Endothelial cell of umbilical vein (primary cell): ENCODE data around the gene PACRGL. TPM values are rescaled to one million over a fixed set of nuclear protein-coding genes. Genes with fewer than 3 reads are reported as not detected.

Source experiments
- BruUV-seq: library from RNA; stranded (reverse); fragments of 400-500 nt; replicated peaks from 2 replicates; lab custom pipeline; 2021; lab: Mats Ljungman, UMichigan
- CTCF ChIA-PET: fragments of 300-600, 350-600 bp; sonication (Branson Sonifier 250); formaldehyde crosslinking; loops from one replicate; lab custom pipeline; 2021; ENCODE audit warnings: antibody characterized with exemption, inconsistent platforms; lab: Charles Lee
- POLR2A ChIA-PET: fragments of 300-600, 350-600 bp; sonication (Branson Sonifier 250); formaldehyde crosslinking; loops from one replicate; lab custom pipeline; 2021; ENCODE audit warnings: antibody characterized with exemption, inconsistent platforms; lab: Charles Lee
- DNase-seq: peaks from one replicate; pipeline ENCODE4 v3.0.0-alpha.2; 2011; ENCODE audit warnings: low read depth, low spot score
- FAIRE-seq: peaks from 2 replicates; lab custom pipeline; 2011; peaks lifted over from hg19 to GRCh38; lab: Jason Lieb, UNC
- H2AFZ ChIP-seq: 2 replicates; pipeline ENCODE4 v1.6.0; 2012; ENCODE audit warnings: low read depth, low read length, control low read depth, inconsistent platforms
- H3K27ac ChIP-seq: 2 replicates; pipeline ENCODE4 v1.5.1; 2011; ENCODE audit warnings: low read depth, mild to moderate bottlenecking, control low read depth, low read length, moderate library complexity; ENCODE audit not compliant: insufficient read depth
- H3K27me3 ChIP-seq, 2 experiments: 2 replicates each; pipeline versions ENCODE4 v1.6.0 to v1.6.1; 2011; ENCODE audit warnings: low read length in 2 of 2, mixed read lengths in 1 of 2; ENCODE audit not compliant: control insufficient read depth in 2 of 2, insufficient read depth in 2 of 2
- H3K36me3 ChIP-seq, 2 experiments: 2 replicates in 1 of 2; 3 replicates in 1 of 2; pipeline ENCODE4 v1.5.1; 2011; ENCODE audit warnings: low read length in 2 of 2, mild to moderate bottlenecking in 1 of 2, moderate library complexity in 1 of 2; ENCODE audit not compliant: control insufficient read depth in 2 of 2, insufficient read depth in 2 of 2; ENCODE audit errors: extremely low read depth in 1 of 2
- H3K4me1 ChIP-seq: 3 replicates; pipeline ENCODE4 v1.5.1; 2011; ENCODE audit warnings: mild to moderate bottlenecking, low read length; ENCODE audit not compliant: control insufficient read depth, insufficient read depth; ENCODE audit errors: extremely low read depth
- H3K4me2 ChIP-seq: 2 replicates; pipeline ENCODE4 v1.6.1; 2011; ENCODE audit warnings: low read length, control low read depth, mixed read lengths; ENCODE audit not compliant: insufficient read depth
- H3K4me3 ChIP-seq, 3 experiments: fragments of 200-600 bp in 1 of 3; sonication (generic), shearing (Covaris generic) in 1 of 3; replicated peaks in 1 of 3; 2 replicates each; pipeline ENCODE4 v1.5.1; 2011 to 2016; ENCODE audit warnings: control low read depth in 3 of 3, low read length in 3 of 3, mild to moderate bottlenecking in 2 of 3, inconsistent platforms in 1 of 3, low read depth in 1 of 3, moderate library complexity in 1 of 3; ENCODE audit not compliant: insufficient read depth in 1 of 3
- H3K79me2 ChIP-seq: 2 replicates; pipeline ENCODE4 v1.6.0; 2012; ENCODE audit warnings: low read length, inconsistent platforms; ENCODE audit not compliant: control insufficient read depth, insufficient read depth
- H3K9ac ChIP-seq: replicated peaks from 2 replicates; pipeline ENCODE3; 2011; ENCODE audit warnings: low read length, control low read depth; ENCODE audit not compliant: insufficient read depth; ENCODE audit errors: extremely low read depth
- H3K9me1 ChIP-seq: replicated peaks from 3 replicates; pipeline ENCODE4 v1.6.0; 2011; ENCODE audit warnings: mild to moderate bottlenecking, low read length; ENCODE audit not compliant: control insufficient read depth, insufficient read depth; ENCODE audit errors: extremely low read depth
- H3K9me3 ChIP-seq: replicated peaks from 2 replicates; pipeline ENCODE4 v1.5.1; 2012; ENCODE audit warnings: low read length, inconsistent platforms; ENCODE audit not compliant: control insufficient read depth, insufficient read depth
- H4K20me1 ChIP-seq: replicated peaks from 2 replicates; pipeline ENCODE3; 2011; ENCODE audit warnings: mild to moderate bottlenecking, low read length; ENCODE audit not compliant: control insufficient read depth, insufficient read depth; ENCODE audit errors: extremely low read depth
- CTCF ChIP-seq, 2 donors: IDR thresholded peaks; 1 replicate in 1 of 2; 2 replicates in 1 of 2; pipeline ENCODE4 v1.5.1; 2011; ENCODE audit warnings: low read length in 2 of 2, mild to moderate bottlenecking in 2 of 2, moderate library complexity in 2 of 2, control low read depth in 1 of 2, inconsistent platforms in 1 of 2, low read depth in 1 of 2; ENCODE audit not compliant: insufficient read depth in 1 of 2; ENCODE audit errors: extremely low read depth in 1 of 2
- EZH2 ChIP-seq: IDR thresholded peaks from 2 replicates; pipeline ENCODE4 v1.6.1; 2012; ENCODE audit warnings: borderline replicate concordance, low read depth, mild to moderate bottlenecking, moderate library complexity, low read length, inconsistent platforms; ENCODE audit not compliant: severe bottlenecking
- FOS ChIP-seq: IDR thresholded peaks from 2 replicates; pipeline ENCODE4 v1.6.1; 2011; ENCODE audit warnings: mild to moderate bottlenecking, low read length, moderate library complexity, borderline replicate concordance; ENCODE audit not compliant: insufficient read depth
- GATA2 ChIP-seq: IDR thresholded peaks from 2 replicates; pipeline ENCODE4 v1.7.0; 2011; ENCODE audit warnings: low read depth, mild to moderate bottlenecking, moderate library complexity, mixed read lengths, low read length; ENCODE audit not compliant: insufficient read length, insufficient read depth
- JUN ChIP-seq: IDR thresholded peaks from 2 replicates; pipeline ENCODE4 v1.6.1; 2011; ENCODE audit warnings: borderline replicate concordance, low read depth; ENCODE audit not compliant: insufficient read length, insufficient read depth
- MAX ChIP-seq: IDR thresholded peaks from 2 replicates; pipeline ENCODE4 v1.6.1; 2011; ENCODE audit not compliant: insufficient read depth, insufficient read length
- POLR2A ChIP-seq: IDR thresholded peaks from 2 replicates; pipeline ENCODE4 v1.6.1; 2012; ENCODE audit warnings: low read depth, mild to moderate bottlenecking, control low read depth, low read length
- dilution Hi-C: fragments of 300-500 bp; cut with MboI; formaldehyde crosslinking; loops from one replicate; pipeline ENCODE4 v1.15.0; 2019; ENCODE audit warnings: low sequenced_read_pairs; ENCODE audit not compliant: extremely low pct_ligation_motif_present
- intact Hi-C: fragments of 100-400 bp; cut with micrococcal nuclease; formaldehyde crosslinking; loops from one replicate; pipeline ENCODE4 v1.10.0; 2022
- polyA plus RNA-seq, 4 experiments: library from polyadenylated mRNA; depleted of rRNA in 3 of 4; stranded (reverse) in 3 of 4; unstranded in 1 of 4; fragments of >200 nt; gene quantifications; 2 replicates each; pipeline versions ENCODE4 v1.2.1 to v1.2.3, GENCODE V29; 2011 to 2012; ENCODE audit warnings: missing spikeins in 1 of 4
- total RNA-seq: library from RNA; stranded (reverse); gene quantifications from 2 replicates; pipeline ENCODE4 v1.2.3, GENCODE V29; 2021

Gene PACRGL
- total and polyA plus RNA-seq, 2 donors (not counting 3 experiments of a cell fraction or from before 2014, with no cell fraction given) = 9.2 to 19.2 TPM

GRCh38 chr4:20752641-20753040 lies 52.4 kb downstream of the PACRGL start:
- BruUV-seq = no TSS peak
- Histone ChIP-seq H3K4me3 (no peak overlapping the region), H3K27ac (no peak overlapping the region), H3K36me3 (no peaks in the 10 kb centered on the region), H3K9me1 (no peaks in the 10 kb centered on the region), H3K4me2 (no peak overlapping the region), H3K9me3 (no peaks in the 10 kb centered on the region), H3K9ac (no peak overlapping the region), H3K27me3 (no peaks in the 10 kb centered on the region), H3K79me2 (no peaks in the 10 kb centered on the region), H2AFZ (no peak overlapping the region), H4K20me1 (no peaks in the 10 kb centered on the region), H3K4me1 (no peaks in the 10 kb centered on the region)
- FAIRE-seq = no peak
- dilution Hi-C loops = no loop called here
- CTCF ChIA-PET = no interaction called here
- TF ChIP-seq GATA2 = no peak
- no peak for TF ChIP-seq POLR2A
- TF ChIP-seq EZH2 = no peak
- no peak for TF ChIP-seq FOS
- TF ChIP-seq CTCF (IDR thresholded peaks at IDR 0.05; ENCODE audit: extremely low read depth in 1 of 2, insufficient read depth in 1 of 2, low read depth in 1 of 2, low read length in 2 of 2) = no peak
- no peak for TF ChIP-seq JUN
- TF ChIP-seq MAX = no peak
- intact Hi-C loops = no loop called here
- POLR2A ChIA-PET = no interaction called here
- no peak for DNase-seq
